ENCODE results near the gene FNDC3B.

DNA sequence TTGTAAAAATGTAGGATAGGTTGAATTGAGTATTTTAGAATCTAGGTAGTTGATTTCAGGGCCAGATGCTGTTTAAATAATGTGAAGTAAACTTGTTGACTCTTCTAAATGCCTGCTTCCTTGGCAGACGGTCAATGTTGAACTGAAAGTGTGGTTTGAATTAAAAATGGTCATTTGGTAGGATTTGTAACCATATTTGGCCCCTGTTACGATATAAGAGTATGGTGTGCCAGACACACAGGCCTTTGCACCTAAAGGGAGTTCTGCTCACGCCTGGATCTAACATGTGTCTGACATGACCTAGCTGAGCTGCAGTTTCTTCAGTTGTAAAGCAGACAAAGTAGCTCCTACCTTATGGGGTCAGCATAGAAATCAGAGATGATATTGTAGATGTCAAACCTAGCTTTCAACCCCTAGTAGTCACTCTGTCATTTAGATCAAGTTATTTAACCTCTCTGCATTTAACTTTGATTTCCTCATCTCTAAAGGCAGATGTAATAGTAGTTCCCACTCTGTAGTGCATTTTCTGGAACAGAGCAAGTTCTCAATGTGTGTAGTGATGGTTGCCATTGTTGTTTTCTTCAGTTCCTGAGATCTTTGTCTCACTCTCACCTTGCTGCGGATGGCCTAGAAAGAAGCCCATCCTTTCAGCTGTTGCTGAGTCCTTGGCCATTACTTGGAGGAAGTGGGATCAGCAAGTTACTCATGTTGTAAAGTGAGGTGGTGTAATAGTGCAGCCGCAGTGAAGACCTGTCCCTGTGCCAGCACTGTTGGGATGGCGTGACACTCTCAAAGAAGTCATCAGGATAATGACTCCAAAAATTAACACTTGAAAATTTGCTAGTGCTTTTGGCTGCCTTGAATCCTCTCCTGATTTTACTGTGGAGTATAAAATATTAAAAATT is 318.7 kb downstream of the FNDC3B start:
- TF ChIP-seq, protein P1, sequence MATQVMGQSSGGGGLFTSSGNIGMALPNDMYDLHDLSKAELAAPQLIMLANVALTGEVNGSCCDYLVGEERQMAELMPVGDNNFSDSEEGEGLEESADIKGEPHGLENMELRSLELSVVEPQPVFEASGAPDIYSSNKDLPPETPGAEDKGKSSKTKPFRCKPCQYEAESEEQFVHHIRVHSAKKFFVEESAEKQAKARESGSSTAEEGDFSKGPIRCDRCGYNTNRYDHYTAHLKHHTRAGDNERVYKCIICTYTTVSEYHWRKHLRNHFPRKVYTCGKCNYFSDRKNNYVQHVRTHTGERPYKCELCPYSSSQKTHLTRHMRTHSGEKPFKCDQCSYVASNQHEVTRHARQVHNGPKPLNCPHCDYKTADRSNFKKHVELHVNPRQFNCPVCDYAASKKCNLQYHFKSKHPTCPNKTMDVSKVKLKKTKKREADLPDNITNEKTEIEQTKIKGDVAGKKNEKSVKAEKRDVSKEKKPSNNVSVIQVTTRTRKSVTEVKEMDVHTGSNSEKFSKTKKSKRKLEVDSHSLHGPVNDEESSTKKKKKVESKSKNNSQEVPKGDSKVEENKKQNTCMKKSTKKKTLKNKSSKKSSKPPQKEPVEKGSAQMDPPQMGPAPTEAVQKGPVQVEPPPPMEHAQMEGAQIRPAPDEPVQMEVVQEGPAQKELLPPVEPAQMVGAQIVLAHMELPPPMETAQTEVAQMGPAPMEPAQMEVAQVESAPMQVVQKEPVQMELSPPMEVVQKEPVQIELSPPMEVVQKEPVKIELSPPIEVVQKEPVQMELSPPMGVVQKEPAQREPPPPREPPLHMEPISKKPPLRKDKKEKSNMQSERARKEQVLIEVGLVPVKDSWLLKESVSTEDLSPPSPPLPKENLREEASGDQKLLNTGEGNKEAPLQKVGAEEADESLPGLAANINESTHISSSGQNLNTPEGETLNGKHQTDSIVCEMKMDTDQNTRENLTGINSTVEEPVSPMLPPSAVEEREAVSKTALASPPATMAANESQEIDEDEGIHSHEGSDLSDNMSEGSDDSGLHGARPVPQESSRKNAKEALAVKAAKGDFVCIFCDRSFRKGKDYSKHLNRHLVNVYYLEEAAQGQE (IDR thresholded peaks at IDR 0.05; ENCODE audit: insufficient read depth in 1 of 2, low read depth in 2 of 2, low read length in 2 of 2), result no peak
- TF ChIP-seq POLR2AphosphoS5 (IDR thresholded peaks at IDR 0.05; ENCODE audit: low read depth, low read length) (no peak), TAF1 (IDR thresholded peaks at IDR 0.05; ENCODE audit: borderline replicate concordance, insufficient read depth, low read length) (no peak), SIN3A (IDR thresholded peaks at IDR 0.05; ENCODE audit: borderline replicate concordance, insufficient read depth, low read length) (no peak), FOXP2 (optimal IDR thresholded peaks at IDR 0.05; ENCODE audit: borderline replicate concordance, extremely low read depth, extremely low read length, insufficient read depth) (no peak)

Measured in PFSK-1 (cell line).